HepG2 (cell line): ENCODE data around the gene ANKRD6. TPM values are rescaled to one million over a fixed set of nuclear protein-coding genes. Genes with fewer than 3 reads are reported as not detected.
A peak's percentile ranks its signal among the peaks of the same experiment; 100 is the strongest.

ENCODE experiments used
- ATAC-seq: fragments of 200-7000 bp; cut with Tn5 transposase; 3 replicates; pipeline ENCODE4 v1.9.1; 2020; ENCODE audit warnings: mild to moderate bottlenecking, moderate library complexity
- BruUV-seq: library from RNA; stranded (reverse); fragments of 400-500 nt; replicated peaks from 2 replicates; lab custom pipeline; 2021; lab: Mats Ljungman, UMichigan
- CTCF ChIA-PET: fragments of 300-600 bp; formaldehyde crosslinking; extraction: SDS; loops from one replicate; lab custom pipeline; 2021; ENCODE audit warnings: low total read pairs, inconsistent platforms, low intra/inter-chr PET ratio; lab: Yijun Ruan, JAX
- POLR2A ChIA-PET: fragments of 350-600 bp; sonication (Branson Sonifier 250); formaldehyde crosslinking; loops from one replicate; lab custom pipeline; 2020; ENCODE audit warnings: antibody characterized with exemption, inconsistent platforms; lab: Yijun Ruan, JAX
- DNase-seq: peaks from one replicate; pipeline ENCODE4 v3.0.0-alpha.2; 2015; ENCODE audit warnings: low spot score
- FAIRE-seq: peaks from 3 replicates; lab custom pipeline; 2011; peaks lifted over from hg19 to GRCh38; lab: Jason Lieb, UNC
- H2AFZ ChIP-seq: one replicate; pipeline ENCODE4 v1.6.1; 2011; ENCODE audit warnings: low read length, inconsistent platforms
- H3K27ac ChIP-seq: fragments of 300-600 bp; 3 replicates; pipeline ENCODE4 v1.8.0; 2011; ENCODE audit warnings: mixed run types, mild to moderate bottlenecking, mixed read lengths, low read length, inconsistent platforms; ENCODE audit not compliant: insufficient read depth; ENCODE audit errors: extremely low read length
- H3K27me3 ChIP-seq, 2 experiments: fragments of 200-600 bp in 1 of 2; 2 replicates in 1 of 2; 3 replicates in 1 of 2; pipeline versions ENCODE4 v1.6.0 to v1.8.0; 2011; ENCODE audit warnings: low read length in 2 of 2, mild to moderate bottlenecking in 2 of 2, moderate library complexity in 2 of 2, inconsistent platforms in 1 of 2; ENCODE audit not compliant: insufficient read depth in 2 of 2, control insufficient read depth in 1 of 2
- H3K36me3 ChIP-seq, 2 experiments: fragments of 200-600 bp in 1 of 2; replicated peaks in 1 of 2; 2 replicates in 1 of 2; 3 replicates in 1 of 2; pipeline versions ENCODE4 v1.5.1 to v1.8.0; 2011; ENCODE audit warnings: low read length in 2 of 2, inconsistent platforms in 1 of 2; ENCODE audit not compliant: insufficient read depth in 2 of 2, control insufficient read depth in 1 of 2
- H3K4me1 ChIP-seq: 2 replicates; pipeline ENCODE4 v1.5.1; 2012; ENCODE audit warnings: low read length, inconsistent platforms; ENCODE audit not compliant: insufficient read depth
- H3K4me2 ChIP-seq: 2 replicates; pipeline ENCODE4 v1.6.0; 2011; ENCODE audit warnings: low read depth, low read length, inconsistent platforms
- H3K4me3 ChIP-seq, 3 experiments: fragments of 200-600 bp in 1 of 3; sonication (generic), shearing (Covaris generic) in 1 of 3; replicated peaks in 1 of 3; 2 replicates each; pipeline ENCODE4 v1.5.1; 2011 to 2016; ENCODE audit warnings: low read length in 3 of 3, inconsistent platforms in 2 of 3, low read depth in 2 of 3, mild to moderate bottlenecking in 2 of 3, control low read depth in 1 of 3, mixed read lengths in 1 of 3; ENCODE audit not compliant: insufficient read depth in 1 of 3
- H3K79me2 ChIP-seq: one replicate; pipeline ENCODE4 v1.6.1; 2011; ENCODE audit warnings: low read length, inconsistent platforms; ENCODE audit not compliant: insufficient read depth
- H3K9ac ChIP-seq: 2 replicates; pipeline ENCODE4 v1.6.0; 2011; ENCODE audit warnings: mild to moderate bottlenecking, low read depth, low read length, inconsistent platforms; ENCODE audit not compliant: insufficient read depth
- H3K9me3 ChIP-seq: 2 replicates; pipeline ENCODE4 v1.5.1; 2012; ENCODE audit warnings: mild to moderate bottlenecking, low read length
- H4K20me1 ChIP-seq: 2 replicates; pipeline ENCODE4 v1.6.0; 2011; ENCODE audit warnings: inconsistent platforms, mild to moderate bottlenecking, low read length, moderate library complexity; ENCODE audit not compliant: insufficient read depth
- ATF6 ChIP-seq: sonication (generic); formaldehyde crosslinking; conservative IDR thresholded peaks from 2 replicates; pipeline ENCODE4 v1.4.0; 2020; ENCODE audit warnings: missing genetic modification reagents
- CCAR2 ChIP-seq: fragments of 200-400 bp; formaldehyde crosslinking; optimal IDR thresholded peaks from 2 replicates; pipeline ENCODE3; 2018; ENCODE audit warnings: low read depth, mild to moderate bottlenecking, low read length, moderate library complexity
- HDAC6 ChIP-seq: fragments of 200-600 bp; sonication (generic); IDR thresholded peaks from 2 replicates; pipeline ENCODE4 v1.7.0; 2017; ENCODE audit warnings: mild to moderate bottlenecking, antibody characterized with exemption, low read length, low read depth
- HHEX ChIP-seq: IDR thresholded peaks from 2 replicates; pipeline ENCODE4 v1.6.1; 2016; ENCODE audit warnings: control low read depth
- MIER3 ChIP-seq: IDR thresholded peaks from 2 replicates; pipeline ENCODE4 v1.6.1; 2016; ENCODE audit warnings: missing compliant biosample characterization, borderline replicate concordance
- MYNN ChIP-seq: sonication (generic); formaldehyde crosslinking; IDR thresholded peaks from 2 replicates; pipeline ENCODE4 v1.4.0; 2020; ENCODE audit warnings: mild to moderate bottlenecking, low read depth, missing genetic modification reagents
- ZBTB43 ChIP-seq: sonication (generic); formaldehyde crosslinking; conservative IDR thresholded peaks from 2 replicates; pipeline ENCODE4 v1.4.0; 2020; ENCODE audit warnings: missing genetic modification reagents
- ZMYM2 ChIP-seq: sonication (generic); formaldehyde crosslinking; IDR thresholded peaks from 2 replicates; pipeline ENCODE4 v1.8.0; 2022; ENCODE audit warnings: mild to moderate bottlenecking, missing genetic modification reagents
- ZNF547 ChIP-seq: sonication (generic); formaldehyde crosslinking; IDR thresholded peaks from 2 replicates; pipeline ENCODE4 v1.5.1; 2020; ENCODE audit warnings: mild to moderate bottlenecking, missing genetic modification reagents
- ZNF576 ChIP-seq: sonication (generic); formaldehyde crosslinking; IDR thresholded peaks from 2 replicates; pipeline ENCODE4 v1.4.0; 2020; ENCODE audit warnings: mild to moderate bottlenecking, missing genetic modification reagents
- ZNF784 ChIP-seq: sonication (generic); formaldehyde crosslinking; IDR thresholded peaks from 2 replicates; pipeline ENCODE4 v1.5.1; 2020; ENCODE audit warnings: missing genetic modification reagents, mild to moderate bottlenecking, borderline replicate concordance
- WGBS: methylation state at CpG from one replicate; pipeline ENCODE4 v1.1.6; 2017; ENCODE audit warnings: low lambda C conversion rate; 5-methylcytosine and 5-hydroxymethylcytosine counted together
- in situ Hi-C: cut with HindIII; loops from 2 replicates; pipeline ENCODE4 v1.10.0; 2017; ENCODE audit warnings: low pct_unique_long_range_greater_than_20kb; ENCODE audit not compliant: extremely low pct_ligation_motif_present
- intact Hi-C: fragments of 100-400 bp; cut with micrococcal nuclease; formaldehyde crosslinking; loops from one replicate; pipeline ENCODE4 v1.10.0; 2022; ENCODE audit not compliant: unreplicated experiment
- polyA plus RNA-seq, 8 experiments: library from polyadenylated mRNA; depleted of rRNA in 3 of 8; stranded (reverse) in 7 of 8; unstranded in 1 of 8; fragments of >200 nt; fragmentation: Illumina TruSeq in 4 of 8; extraction: Trizol in 4 of 8; gene quantifications; 2 replicates each; pipeline versions ENCODE4 v1.2.1 to v1.2.3, GENCODE V29; 2011 to 2016; ENCODE audit warnings: low read depth in 4 of 8, missing spikeins in 1 of 8, mixed read lengths in 1 of 8; ENCODE audit not compliant: insufficient read depth in 1 of 8
- total RNA-seq, 5 experiments: library from RNA; depleted of rRNA; stranded (reverse); fragments of >200 nt; fragmentation: Illumina TruSeq; extraction: Trizol; gene quantifications; 2 replicates each; pipeline ENCODE4 v1.2.3, GENCODE V29; 2016; ENCODE audit warnings: low read depth in 1 of 5

The ANKRD6 gene
- total and polyA plus RNA-seq, 2 of the 13 experiments (the other 11 are each of a cell fraction or from before 2014, with no cell fraction given): 0.18 to 0.36 TPM

- ChIA-PET POLR2A (no interaction called here), CTCF (no interaction called here)
- TF ChIP-seq HDAC6 (no peak), ZBTB43 (CRISPR knock-in tag) (no peak), HHEX (CRISPR knock-in tag) (no peak), ZMYM2 (no peak), ATF6 (CRISPR knock-in tag) (no peak), ZNF784 (CRISPR knock-in tag) (no peak), CCAR2 (no peak), MYNN (CRISPR knock-in tag) (no peak), MIER3 (CRISPR knock-in tag) (no peak), ZNF576 (CRISPR knock-in tag) (no peak), ZNF547 (no peak)
- in situ Hi-C loops (no loop called here), intact Hi-C loops (no loop called here)
- FAIRE-seq (no peak), ATAC-seq (no peak), DNase-seq (peak; percentile 2)
- 50% methylated on average over 3 of the region's 3 CpGs for WGBS
- Histone ChIP-seq H3K4me2 (no peak overlapping the region), H3K9ac (no peak overlapping the region), H3K9me3 (no peaks in the 10 kb centered on the region), H2AFZ (no peak overlapping the region), H3K27me3 (no peaks in the 10 kb centered on the region; a peak in 1 of 5 replicates), H3K4me1 (peaks cover 16% of the 10 kb centered on the region), H3K36me3 (no peaks in the 10 kb centered on the region), H3K4me3 (no peak overlapping the region), H4K20me1 (no peaks in the 10 kb centered on the region), H3K27ac (no peak overlapping the region), H3K79me2 (no peaks in the 10 kb centered on the region)
- no TSS peak for BruUV-seq
These were observed 74.0 kb downstream of the ANKRD6 start for GRCh38 chr6:89506716-89507617.
